Daoy (cell line): ENCODE data around the gene PPTC7. TPM values are rescaled to one million over a fixed set of nuclear protein-coding genes. Genes with fewer than 3 reads are reported as not detected.

Source experiments
- total RNA-seq: library from RNA; depleted of rRNA; stranded (reverse); fragments of >200 nt; shearing (Covaris generic); gene quantifications from 2 replicates; pipeline ENCODE4 v1.2.3, GENCODE V29; 2014; rRNA removed

Gene PPTC7
- total RNA-seq, 1 experiment from 2014 or later, result 8.8 TPM

Other genes starting within 250 kb of the PPTC7 start
- gene ANAPC7, start 179.6 kb downstream of the PPTC7 start, total RNA-seq, result 50.7 and 56.6 TPM in 2 replicates
- gene ARPC3, start 133.0 kb downstream of the PPTC7 start, total RNA-seq, result 604 and 639 TPM in 2 replicates
- gene GPN3, start 115.1 kb downstream of the PPTC7 start, total RNA-seq, result 66.5 and 76.4 TPM in 2 replicates
- 32.5 and 33.8 TPM in 2 replicates for gene FAM216A, start 114.5 kb downstream of the PPTC7 start, total RNA-seq
- gene VPS29, start 81.2 kb downstream of the PPTC7 start, total RNA-seq, result 71.2 and 93.4 TPM in 2 replicates
- 0.40 and 1.1 TPM in 2 replicates for gene RAD9B, start 81.0 kb downstream of the PPTC7 start, total RNA-seq
- 8.8 and 23.0 TPM in 2 replicates for gene TCTN1, start 30.8 kb upstream of the PPTC7 start, total RNA-seq
- gene HVCN1, start 105.8 kb upstream of the PPTC7 start, total RNA-seq, result 0.23 TPM in 1 of 2 replicates, not detected in the other
- 140 and 143 TPM in 2 replicates for gene PPP1CC, start 159.6 kb upstream of the PPTC7 start, total RNA-seq